Activated CD4-positive, alpha-beta T cell treated with anti-CD3 and anti-CD28 coated beads, Interleukin-2, Interleukin-6, amounts not matched to agents 100 ng/mL and 50 ng/mL, durations not matched to agents 16 hours and 8 hours (primary cell): ENCODE data around the gene AK2.
"Not testable (repeated sequence)": the region's sequence is repeated elsewhere in the genome, so short reads cannot be mapped to it uniquely, and the experiment has no call there.

ENCODE experiments used
- DNase-seq: peaks from one replicate; pipeline ENCODE4 v3.0.0-alpha.2; 2020

AK2 gene

DNA sequence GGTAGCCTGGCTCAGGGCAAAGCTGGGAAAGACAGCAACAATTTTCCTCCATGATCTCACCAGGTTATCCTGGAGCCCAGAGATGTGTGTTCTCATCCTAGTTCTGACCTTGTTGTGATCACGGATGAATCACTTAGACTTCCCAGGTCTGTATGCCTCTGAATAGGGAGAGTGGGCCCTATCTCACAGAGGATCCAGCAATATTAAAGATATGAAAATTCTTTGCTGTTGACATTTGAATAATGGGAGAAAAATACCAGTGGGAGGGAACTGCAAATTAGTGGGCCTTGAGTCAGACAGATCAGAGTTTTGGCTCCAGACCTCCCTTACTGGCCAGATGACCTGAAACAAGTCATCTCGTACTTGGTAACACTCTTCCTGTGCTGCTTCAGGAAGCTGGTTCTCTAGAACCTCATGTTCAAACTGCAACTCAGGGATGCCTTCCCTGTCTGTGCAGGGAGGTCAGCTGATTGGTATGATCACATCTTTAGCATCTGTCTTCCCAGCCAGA is 39.2 kb downstream of the AK2 start:
- no peak for DNase-seq

DNA sequence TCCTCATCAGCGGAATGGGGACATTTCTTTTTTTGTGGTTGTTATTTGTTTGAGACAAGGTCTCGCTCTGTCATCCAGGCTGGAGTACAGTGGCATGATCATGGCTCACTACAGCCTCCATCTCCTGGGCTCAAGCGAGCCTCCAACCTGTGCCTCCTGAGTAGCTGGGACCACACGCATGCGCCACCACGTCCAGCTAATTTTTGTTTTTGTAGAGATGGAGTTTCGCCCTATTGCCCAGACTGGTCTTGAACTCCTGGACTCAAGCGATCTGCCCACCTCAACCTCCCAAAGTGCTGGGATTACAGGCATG is 43.4 kb downstream of the AK2 start:
- not testable (repeated sequence) for DNase-seq

DNA sequence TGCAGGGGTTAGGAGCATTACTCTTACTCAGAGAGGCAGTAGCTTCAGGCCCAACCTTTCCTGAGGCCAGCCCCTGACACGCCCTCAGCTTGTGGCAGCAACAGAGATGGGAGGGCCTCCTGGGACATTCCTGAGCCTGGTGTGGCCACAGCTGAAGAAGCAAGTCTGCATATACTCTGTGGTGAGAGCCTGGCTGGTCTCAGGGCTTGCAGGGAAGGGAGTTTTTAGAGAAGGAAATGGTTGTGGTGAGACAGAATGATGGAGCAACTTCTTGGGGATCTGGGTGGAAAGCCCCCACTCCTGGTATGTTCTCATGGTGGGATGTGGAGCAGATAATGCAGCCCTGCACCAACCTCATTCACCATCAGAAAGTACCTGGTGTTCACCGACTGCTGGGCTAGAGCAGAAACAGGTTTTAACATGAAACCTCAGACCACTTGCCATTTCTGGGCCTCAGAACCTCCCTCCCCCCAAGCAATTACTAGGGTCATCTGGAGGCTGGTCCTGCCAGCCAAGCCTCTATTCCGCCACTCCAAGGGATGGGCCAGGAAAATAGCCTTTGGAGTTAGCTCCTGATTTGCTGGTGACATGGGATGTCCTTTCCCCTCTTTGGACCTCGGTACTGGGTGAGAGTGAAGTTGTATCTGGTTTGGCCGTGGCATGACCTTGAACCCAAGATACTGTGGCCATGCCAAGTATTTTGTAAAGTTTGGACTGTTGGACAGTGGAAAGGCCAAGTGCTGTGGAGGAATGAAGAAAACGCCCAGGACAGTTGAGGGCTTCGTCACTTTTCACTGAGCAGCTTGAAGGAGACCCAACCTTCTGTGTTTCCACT is 44.0 kb downstream of the AK2 start:
- DNase-seq = peak; percentile 85

DNA sequence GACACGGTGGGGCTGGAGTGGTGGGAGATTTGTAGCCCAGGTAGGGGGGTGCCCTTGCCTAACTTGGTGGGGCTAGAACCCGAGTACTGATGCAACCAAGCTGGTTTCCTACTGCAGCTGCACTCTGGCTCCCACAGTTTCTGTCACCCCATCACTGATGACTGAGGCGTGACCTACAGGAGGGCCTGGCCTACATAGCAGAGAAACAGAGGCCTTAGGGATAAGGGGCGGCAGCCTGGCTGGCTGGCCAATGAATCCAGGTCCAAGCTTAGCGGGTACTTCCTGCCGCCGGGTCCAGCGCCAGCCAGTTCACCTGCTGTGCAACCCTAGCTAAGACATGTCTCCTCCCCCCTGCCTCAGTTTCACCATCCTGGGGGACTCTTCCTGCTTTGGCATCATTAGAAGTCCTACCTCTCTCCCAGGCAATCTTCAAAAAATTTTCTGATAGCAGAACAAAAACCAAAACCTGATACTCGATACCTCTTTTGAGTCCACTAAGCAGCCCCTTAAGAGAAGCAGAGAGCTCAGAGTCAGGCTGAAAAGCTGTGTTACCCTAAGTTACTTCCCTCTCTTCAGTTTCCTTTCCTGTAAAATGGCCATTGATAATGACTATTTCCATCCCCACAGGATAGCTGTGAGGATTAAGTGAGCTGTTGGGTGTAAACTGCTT is 44.7 kb downstream of the AK2 start:
- no peak for DNase-seq

DNA sequence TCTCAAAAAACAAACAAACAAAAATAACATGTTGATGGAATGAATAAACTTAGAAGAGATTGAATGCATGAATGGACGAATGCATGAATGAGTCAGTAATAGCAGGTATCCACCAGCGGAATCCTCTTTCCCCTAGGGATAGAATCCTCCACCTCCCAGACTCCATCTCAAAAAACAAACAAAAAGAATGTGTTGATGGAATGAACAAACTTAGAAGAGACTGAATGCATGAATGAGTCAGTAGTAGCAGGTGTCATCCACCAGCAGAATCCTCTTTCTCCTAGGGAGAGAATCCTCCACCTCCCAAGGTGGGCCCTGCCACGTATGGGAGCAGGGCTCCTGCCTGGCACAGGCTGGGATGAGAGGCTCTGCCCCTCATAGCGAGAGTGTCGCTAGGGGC is 45.3 kb downstream of the AK2 start:
- no peak for DNase-seq

DNA sequence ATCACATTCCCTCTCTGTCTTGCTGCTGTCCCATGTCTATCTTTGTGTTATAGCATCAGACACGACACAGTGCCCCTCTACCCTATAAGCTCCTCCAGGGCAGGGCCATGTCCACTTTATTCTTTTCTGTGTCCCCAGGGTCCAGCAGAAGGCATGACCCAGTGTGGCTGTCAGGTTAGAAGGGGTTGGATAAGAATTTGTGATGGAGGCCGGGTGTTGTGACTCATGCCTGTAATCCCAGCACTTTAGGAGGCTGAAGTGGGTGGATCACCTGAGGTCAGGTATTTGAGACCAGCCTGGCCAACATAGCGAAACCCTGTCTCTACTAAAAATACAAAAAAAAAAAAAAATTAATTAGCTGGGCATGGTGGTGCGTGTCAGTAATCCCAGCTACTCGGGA is 45.8 kb downstream of the AK2 start:
- DNase-seq = no peak

DNA sequence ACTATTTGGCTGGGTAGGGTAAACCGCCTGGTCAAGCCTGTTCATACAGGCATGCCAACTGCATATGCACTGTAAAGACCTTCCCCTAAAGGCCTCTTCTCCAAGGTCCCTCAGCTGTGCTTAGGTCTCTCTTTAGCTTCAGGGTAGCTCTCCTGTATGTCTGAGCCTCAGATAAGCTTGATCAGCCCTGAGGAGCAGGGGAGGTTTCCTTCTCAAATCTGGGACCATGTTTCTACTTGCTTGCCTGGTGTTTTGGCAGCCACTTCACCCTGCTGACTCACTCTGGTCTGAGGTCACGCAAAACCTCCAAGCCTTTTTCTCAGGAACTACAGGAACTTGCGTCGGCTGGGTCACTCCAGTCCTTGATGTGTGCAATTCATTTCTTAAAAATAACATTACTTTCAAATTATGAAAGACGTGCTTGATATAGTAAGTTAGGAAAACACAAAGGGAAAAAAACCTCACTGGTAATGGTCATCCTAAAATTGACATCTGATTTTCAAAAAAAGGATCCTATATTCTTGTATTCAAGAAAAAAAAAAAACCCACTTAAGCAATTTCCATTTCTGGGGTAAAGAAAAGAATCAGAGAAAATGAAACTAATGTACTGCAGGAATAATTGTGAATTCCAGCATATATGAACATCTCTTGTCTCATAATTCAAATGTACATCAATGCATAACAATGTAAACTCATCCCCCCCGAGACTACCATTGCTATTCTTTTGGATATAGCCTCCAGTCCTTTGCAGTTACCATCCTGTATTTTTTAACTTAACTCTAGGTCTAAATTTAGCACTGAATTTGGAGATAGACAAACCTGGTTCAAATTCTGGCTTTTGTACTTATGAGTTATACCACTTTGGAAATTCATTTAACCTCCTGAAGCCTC is 47.3 kb downstream of the AK2 start:
- peak; percentile 77 for DNase-seq

DNA sequence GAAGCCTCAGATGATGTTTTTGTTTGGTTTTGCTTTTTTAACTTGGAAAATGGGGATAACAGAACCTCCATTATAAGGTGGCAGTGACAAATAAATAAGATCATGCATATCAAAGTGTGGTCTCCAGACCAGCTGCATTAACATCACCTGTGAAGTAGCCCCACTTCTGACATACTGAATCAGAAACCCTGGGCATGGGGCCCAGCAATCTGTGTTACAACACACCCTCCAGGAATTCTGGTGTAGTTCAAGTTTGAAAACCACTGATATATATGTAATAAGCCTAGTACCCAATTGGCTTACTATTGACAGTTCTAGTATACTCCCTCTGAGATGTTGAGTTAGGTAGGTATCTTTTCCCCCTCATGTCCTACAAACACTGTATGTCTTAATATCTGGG is 48.0 kb downstream of the AK2 start:
- DNase-seq = no peak

DNA sequence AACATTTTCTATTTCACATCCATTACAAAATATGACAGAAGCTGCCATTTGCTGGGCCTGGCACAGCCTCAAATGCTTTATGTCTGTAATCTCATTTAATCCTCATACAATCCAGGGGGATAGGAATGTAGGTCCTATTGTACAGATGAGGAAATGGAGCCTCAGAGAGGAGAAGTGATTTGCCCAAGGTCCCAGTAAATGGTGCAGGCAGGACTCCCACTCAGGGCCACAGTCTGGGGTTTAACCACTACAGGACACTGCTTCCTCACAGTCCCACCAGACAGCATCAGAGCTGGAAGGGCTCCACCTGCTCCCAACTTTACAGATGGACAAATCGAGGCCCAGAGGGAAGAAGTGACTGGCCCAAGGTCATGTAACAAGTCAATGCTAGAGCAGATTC is 51.5 kb downstream of the AK2 start:
- DNase-seq = no peak

DNA sequence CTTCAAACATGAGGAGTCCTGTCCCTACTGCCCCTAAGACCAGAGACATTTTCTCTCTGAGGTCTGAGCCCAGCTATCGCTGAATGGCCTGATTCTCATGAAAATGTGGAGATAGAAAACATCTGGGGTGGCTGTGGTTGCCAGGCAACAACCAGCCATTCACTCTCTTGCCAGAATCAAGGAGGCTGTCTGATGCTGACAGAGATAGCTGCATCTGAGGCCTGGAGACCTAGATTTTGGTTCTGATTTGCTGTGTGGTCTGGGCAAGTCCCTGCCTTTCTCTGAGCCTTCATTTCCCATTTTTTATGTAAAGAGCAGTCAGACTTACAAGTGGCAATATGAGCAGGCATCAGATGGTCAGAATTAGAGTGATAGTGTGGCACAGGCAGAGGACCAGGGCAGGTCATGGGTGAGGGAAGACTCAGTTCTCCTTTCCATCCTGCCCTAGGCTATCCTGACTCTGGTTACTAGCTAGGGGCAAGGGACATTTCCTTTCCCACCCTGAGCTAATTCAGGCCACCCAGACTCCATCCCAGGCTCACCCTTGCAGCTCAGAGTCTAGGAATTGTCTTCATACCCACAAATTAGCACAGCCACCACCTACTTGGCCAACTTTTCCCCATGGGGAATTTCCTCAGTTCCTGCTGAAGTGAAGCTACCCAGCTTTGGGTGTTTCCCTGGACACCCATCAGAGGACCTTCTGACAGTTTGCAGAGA is 52.1 kb downstream of the AK2 start:
- peak; percentile 71 for DNase-seq

DNA sequence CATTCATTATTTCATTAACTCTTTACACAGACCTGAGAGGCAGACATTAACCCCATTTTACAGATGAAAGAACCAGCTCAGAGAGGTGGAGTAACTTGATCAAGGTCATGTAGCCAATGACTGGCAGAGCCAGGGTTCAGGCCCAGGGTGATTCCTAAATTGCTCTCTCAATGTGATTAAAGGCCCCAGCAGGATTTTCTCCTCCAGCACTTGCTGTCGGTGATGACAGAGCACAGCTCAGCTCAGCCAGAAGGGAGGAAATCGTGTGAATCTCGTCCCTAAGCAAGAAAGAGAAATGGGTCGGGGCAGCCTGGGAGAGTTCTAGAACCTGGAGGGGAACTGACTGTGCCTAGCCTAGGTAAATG is 52.6 kb downstream of the AK2 start:
- DNase-seq = no peak

DNA sequence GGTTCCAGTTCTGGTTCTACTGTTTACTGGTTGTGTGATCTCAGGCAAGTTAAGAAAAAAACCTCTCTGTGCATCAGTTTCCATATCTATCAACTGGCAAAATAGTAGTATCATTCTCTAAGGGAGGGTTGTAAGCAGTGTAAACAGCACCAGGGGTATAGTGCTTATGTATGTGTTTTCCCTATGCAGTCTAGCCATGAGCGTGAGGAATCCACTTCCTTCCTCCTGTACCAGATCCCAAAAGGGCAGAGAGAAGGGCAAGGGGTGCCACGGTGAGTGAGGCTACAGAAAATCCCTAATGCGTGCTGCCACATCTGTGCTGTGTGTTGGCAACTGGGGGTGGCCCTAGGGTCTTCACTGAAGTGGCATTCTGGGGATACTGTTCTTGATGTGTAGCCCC is 53.7 kb downstream of the AK2 start:
- DNase-seq = no peak

DNA sequence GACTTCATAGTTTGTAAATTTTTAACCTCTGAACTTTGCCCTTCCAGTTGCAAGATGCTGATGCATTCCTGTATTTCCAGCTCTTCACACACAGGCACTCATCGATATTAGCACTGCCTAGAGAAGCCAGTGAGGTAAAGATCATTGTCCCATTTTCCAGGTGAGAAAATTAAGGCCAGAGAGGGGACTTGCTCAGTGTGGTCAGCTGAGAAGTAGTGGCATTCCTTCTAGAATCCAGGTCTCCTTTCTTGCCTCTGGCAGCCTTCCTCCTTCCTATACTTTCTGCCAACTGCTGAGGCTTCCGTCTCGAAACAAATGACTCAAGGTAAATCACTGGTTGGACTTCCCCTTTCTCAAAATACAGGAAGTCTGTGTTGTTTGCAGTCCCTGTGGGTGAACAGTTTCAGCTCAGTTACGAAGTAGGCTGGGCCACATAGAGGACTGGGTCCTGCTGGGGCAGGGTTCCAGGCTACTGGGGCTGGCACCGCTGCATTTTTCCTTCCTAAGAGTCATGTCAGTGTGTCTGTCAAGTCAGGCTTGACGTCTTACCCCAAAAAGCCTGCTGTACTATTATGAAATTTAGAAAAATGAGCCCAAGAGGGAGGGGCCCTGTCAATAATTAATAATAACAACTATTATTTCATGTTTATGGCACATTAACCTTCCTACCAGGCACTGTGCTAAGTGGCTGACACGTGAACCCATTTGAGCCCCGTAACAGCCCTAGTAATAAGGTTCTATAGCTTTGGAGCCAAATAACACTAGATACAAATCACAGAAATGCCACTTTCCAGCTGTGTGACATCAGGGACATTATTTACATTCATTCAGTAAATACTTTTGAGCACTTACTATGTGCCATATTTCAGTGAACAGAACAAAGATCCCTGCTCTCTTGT is 55.4 kb downstream of the AK2 start:
- DNase-seq = peak; percentile 90

DNA sequence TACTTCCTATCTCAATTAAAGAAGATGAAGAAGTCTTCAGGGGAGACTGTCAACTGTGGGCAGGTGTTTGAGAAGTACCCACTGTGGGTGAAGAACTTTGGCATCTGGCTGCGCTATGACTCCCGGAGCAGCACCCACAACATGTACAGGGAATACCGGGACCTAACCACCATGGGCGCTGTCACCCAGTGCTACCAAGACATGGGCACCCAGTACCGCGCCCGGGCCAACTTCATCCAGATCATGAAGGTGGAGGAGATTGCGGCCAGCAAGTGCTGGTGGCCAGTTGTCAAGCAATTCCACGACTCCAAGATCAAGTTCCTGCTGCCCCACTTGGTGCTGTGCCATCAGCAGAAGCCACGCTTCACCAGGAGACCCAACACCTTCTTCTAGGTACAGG is 56.6 kb downstream of the AK2 start:
- DNase-seq = no peak

DNA sequence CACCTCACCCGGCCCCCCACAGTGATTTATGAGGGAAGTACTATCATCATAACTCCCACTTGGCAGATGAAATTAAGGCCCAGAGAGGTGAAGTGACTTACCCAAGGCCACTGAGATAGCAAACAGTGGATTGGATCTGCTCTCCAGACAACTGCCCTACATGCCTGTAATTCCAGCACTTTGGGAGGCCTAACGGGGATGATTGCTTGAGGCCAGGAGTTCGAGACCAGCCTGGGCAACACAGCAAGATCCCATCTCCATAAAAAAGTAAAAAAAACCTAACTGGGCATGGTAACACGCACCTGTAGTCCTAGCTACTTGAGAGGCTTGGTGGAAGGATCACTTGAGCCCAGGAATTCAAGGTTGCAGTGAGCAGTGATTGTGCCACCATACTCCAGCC is 57.8 kb downstream of the AK2 start:
- no peak for DNase-seq

DNA sequence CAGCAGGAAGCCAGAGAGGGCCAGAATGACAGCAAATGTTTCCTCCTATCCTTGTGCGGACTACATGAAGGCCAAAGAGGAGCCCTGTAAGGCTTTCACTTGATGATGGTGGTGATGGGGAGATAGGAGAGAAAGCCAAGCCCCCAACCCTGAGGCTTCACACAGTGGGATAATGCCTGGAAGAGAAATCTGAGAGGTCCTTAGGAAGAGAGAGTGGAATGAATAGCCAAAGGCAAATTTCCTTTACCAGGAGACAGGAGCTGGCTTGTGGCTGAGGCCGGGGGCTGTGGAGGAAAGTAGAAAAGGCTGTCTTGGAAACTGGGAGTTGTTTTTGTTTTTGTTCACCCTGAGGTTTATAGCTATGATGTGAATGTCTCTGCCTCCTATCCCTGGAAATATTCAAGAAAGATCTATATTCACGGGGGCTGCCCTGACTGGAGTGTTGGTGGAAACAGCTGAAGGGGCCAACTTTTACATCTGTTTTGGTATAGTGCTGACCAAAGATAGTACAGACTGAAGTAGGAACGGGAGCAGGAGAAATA is 59.1 kb downstream of the AK2 start:
- DNase-seq = no peak

DNA sequence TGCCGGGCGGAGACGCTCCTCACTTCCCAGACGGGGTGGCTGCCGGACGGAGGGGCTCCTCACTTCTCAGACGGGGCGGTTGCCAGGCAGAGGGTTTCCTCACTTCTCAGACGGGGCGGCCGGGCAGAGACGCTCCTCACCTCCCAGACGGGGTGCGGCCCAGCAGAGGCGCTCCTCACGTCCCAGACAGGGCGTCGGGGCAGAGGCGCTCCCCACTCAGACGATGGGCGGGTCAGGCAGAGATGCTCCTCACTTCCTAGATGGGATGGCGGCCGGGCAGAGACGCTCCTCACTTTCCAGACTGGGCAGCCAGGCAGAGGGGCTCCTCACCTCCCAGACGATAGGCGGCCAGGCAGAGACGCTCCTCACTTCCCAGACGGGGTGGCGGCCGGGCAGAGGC is 61.6 kb downstream of the AK2 start:
- DNase-seq = not testable (repeated sequence)

DNA sequence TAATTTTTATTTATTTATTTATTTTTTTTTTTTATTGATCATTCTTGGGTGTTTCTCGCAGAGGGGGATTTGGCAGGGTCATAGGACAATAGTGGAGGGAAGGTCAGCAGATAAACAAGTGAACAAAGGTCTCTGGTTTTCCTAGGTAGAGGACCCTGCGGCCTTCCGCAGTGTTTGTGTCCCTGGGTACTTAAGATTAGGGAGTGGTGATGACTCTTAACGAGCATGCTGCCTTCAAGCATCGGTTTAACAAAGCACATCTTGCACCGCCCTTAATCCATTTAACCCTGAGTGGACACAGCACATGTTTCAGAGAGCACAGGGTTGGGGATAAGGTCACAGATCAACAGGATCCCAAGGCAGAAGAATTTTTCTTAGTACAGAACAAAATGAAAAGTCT is 63.2 kb downstream of the AK2 start:
- DNase-seq = not testable (repeated sequence)

DNA sequence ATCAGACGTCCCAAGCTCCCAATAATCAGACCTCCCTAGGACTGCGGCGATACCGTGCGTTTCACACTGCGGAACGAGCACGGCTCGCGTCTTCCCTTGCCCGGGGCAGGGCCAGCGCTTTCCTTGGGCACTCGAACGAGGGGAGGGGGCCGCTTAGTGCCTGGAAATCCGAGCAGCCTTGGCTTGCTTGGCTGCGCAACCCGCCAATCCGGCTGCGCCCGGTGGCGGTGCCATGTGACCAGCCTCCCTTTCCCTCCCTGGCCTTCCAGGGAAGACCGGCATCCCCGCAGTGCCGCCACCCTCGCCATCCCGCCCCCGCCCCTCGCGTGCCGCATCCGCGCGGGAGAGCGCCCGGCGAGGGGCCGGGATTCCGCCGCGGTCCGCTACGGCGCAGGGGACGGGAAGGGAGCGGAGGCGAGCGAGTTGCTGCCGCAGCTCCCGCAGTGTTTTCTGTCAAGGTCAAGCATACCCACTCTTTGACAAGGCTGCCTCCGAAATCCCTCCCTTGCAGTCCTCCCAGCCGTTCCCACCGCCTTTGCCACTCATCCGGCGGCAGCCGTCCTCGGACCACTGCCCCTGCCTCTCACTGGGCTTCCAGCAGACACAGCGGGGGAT is 63.8 kb downstream of the AK2 start:
- no peak for DNase-seq

DNA sequence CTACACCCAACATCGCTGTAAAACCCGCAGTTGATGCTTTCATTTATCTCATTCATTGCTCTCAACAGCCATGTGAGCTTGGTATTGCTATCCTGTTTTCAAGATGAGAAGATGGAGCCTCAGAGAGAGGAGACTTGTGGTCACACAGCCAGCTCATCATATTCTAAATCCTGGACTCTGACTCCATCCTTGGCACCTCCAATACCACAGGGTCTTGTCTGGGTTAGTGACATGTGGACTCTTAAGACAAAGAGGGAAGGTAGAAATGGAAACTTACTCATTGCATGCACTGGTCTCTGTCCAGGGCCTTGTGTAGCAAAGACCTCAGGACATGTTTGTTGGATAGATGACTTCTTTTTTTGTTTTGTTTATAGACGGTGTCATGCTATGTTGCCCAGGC is 65.1 kb downstream of the AK2 start:
- no peak for DNase-seq

DNA sequence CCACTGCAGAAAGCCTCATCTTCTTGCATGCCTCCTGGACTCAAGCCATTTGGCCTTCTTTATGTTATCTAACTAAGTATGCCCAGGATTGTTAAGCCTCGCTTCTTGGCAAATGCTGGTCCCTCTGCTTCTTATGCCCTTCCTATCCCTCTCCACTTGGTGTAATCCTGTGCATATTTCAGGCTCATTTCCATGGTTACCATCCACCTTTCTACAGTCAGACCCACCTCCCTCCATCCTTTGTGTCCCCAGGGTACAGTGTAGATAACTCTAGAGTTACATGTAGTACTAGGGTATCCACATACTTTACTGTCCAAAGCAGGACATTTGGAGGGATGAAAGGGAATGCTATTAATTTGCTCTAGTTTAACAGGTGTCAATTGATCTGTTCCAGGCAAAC is 65.5 kb downstream of the AK2 start:
- no peak for DNase-seq
